Glutamatergic neuron (in vitro differentiated cells): Measurements from ENCODE around the gene ZNRF2. TPM values are rescaled to one million over a fixed set of nuclear protein-coding genes. Genes with fewer than 3 reads are reported as not detected.

Experiments used
- DNase-seq: peaks from one replicate; pipeline ENCODE4 v3.0.0; 2022
- H3K27ac Mint-ChIP-seq: one replicate; pipeline ENCODE4 v1.8.0; 2020; ENCODE audit warnings: mild to moderate bottlenecking, mixed read lengths, inconsistent platforms; ENCODE audit not compliant: unreplicated experiment
- H3K27me3 Mint-ChIP-seq: one replicate; pipeline ENCODE4 v1.8.0; 2020; ENCODE audit warnings: mild to moderate bottlenecking, moderate library complexity, mixed read lengths, inconsistent platforms; ENCODE audit not compliant: unreplicated experiment
- H3K36me3 Mint-ChIP-seq: one replicate; pipeline ENCODE4 v1.8.0; 2020; ENCODE audit warnings: mild to moderate bottlenecking, mixed read lengths, inconsistent platforms; ENCODE audit not compliant: unreplicated experiment
- H3K4me1 Mint-ChIP-seq: one replicate; pipeline ENCODE4 v1.8.0; 2020; ENCODE audit warnings: mild to moderate bottlenecking, low read depth, mixed read lengths, inconsistent platforms; ENCODE audit not compliant: unreplicated experiment
- H3K4me3 Mint-ChIP-seq: one replicate; pipeline ENCODE4 v1.8.0; 2020; ENCODE audit warnings: mild to moderate bottlenecking, mixed read lengths, inconsistent platforms; ENCODE audit not compliant: unreplicated experiment
- H3K9me3 Mint-ChIP-seq: one replicate; pipeline ENCODE4 v1.8.0; 2020; ENCODE audit warnings: mild to moderate bottlenecking, moderate library complexity, mixed read lengths, inconsistent platforms; ENCODE audit not compliant: unreplicated experiment
- CTCF ChIP-seq: fragments of 200-600 bp; sonication (generic); IDR thresholded peaks from one replicate; pipeline ENCODE4 v1.5.0; 2021; ENCODE audit not compliant: partially characterized antibody, unreplicated experiment
- total RNA-seq: library from RNA; stranded (reverse); fragmentation: NEBNext Ultra II Directional; extraction: Animal tissue kit (Norgen Biotek cat#: 25700); gene quantifications from one replicate; pipeline ENCODE4 v1.2.1, GENCODE V29; 2021; ENCODE audit not compliant: unreplicated experiment

Gene ZNRF2
- total RNA-seq, 1 donor from 2014 or later = 16.7 TPM

GRCh38 chr7:30321089-30321881, 36.9 kb downstream of the ZNRF2 start:
- no peaks in the 10 kb centered on the region for H3K27me3 Mint-ChIP-seq
- DNase-seq = no peak
- H3K9me3 Mint-ChIP-seq = no peaks in the 10 kb centered on the region
- H3K27ac Mint-ChIP-seq = no peak overlapping the region
- H3K4me1 Mint-ChIP-seq = peaks cover 12% of the 10 kb centered on the region
- H3K36me3 Mint-ChIP-seq = peaks cover 3% of the 10 kb centered on the region
- H3K4me3 Mint-ChIP-seq = no peak overlapping the region
- TF ChIP-seq CTCF = no peak

- Mint-ChIP-seq H3K4me3 (no peak overlapping the region), H3K27ac (no peak overlapping the region), H3K36me3 (peaks cover 5% of the 10 kb centered on the region), H3K9me3 (no peaks in the 10 kb centered on the region), H3K27me3 (no peaks in the 10 kb centered on the region), H3K4me1 (peaks cover 12% of the 10 kb centered on the region)
- no peak for DNase-seq
- TF ChIP-seq CTCF = no peak
Observed at GRCh38 chr7:30321882-30322192, 37.4 kb downstream of the ZNRF2 start.

GRCh38 chr7:30322271-30323005, 38.0 kb downstream of the ZNRF2 start:
- Mint-ChIP-seq H3K27ac (no peak overlapping the region), H3K4me1 (peaks cover 10% of the 10 kb centered on the region), H3K9me3 (no peaks in the 10 kb centered on the region), H3K36me3 (peaks cover 5% of the 10 kb centered on the region), H3K4me3 (no peak overlapping the region), H3K27me3 (no peaks in the 10 kb centered on the region)
- no peak for TF ChIP-seq CTCF
- DNase-seq = no peak

DNA sequence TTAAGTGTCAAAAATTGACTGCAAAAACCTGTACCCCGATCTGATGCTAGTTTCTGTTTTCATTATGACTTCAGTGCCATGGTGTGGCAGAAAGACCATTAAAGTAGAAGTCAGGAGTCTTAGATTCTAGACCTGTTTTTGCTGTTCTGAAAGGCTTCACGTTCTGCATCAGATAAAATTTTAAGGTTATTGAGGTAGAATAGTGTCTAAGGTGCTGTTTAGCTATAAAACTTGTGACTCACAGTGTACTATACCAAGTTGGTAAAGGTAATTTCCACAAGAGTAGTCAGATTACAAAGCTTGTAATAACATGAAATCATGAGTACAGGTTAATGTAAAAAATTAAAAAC, 38.6 kb downstream of the ZNRF2 start:
- no peak for TF ChIP-seq CTCF
- Mint-ChIP-seq H3K4me1 (peaks cover 6% of the 10 kb centered on the region), H3K27ac (no peak overlapping the region), H3K27me3 (no peaks in the 10 kb centered on the region), H3K36me3 (peaks cover 5% of the 10 kb centered on the region), H3K4me3 (no peak overlapping the region), H3K9me3 (no peaks in the 10 kb centered on the region)
- DNase-seq = no peak

GRCh38 chr7:30327813-30328212, 43.4 kb downstream of the ZNRF2 start:
- no peak for DNase-seq
- H3K9me3 Mint-ChIP-seq = no peaks in the 10 kb centered on the region
- H3K4me1 Mint-ChIP-seq = peaks cover 5% of the 10 kb centered on the region
- no peaks in the 10 kb centered on the region for H3K27me3 Mint-ChIP-seq
- H3K4me3 Mint-ChIP-seq = no peak overlapping the region
- H3K36me3 Mint-ChIP-seq = peaks cover 9% of the 10 kb centered on the region
- TF ChIP-seq CTCF = no peak
- no peak overlapping the region for H3K27ac Mint-ChIP-seq
